ENCODE data around the gene BCL11B.

BCL11B gene

DNA sequence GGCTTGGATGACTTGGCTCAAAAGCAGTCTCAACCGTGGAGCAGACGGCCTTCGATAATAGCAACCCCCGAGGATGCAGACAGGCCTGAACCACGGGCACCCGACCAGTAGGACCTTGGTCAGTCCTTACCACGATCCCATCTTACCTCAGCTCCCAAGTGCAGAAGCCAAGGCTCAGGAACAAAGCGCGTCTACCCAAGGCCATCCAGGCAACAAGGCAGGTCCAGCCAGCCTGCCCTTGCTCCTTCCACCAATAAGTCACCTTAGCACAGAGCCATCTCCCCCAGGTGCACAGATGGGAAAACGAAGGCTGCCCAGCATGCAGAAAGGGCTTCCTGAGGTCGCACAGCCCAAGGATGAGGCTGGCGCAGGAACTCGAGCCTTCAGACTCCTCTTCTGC is 77.3 kb downstream of the BCL11B start:
- Histone ChIP-seq H3K36me3 (no peaks in the 10 kb centered on the region), H3K4me1 (ENCODE audit: control insufficient read depth in 1 of 2, insufficient read depth in 1 of 2, low read depth in 1 of 2, low read length in 1 of 2) (no peaks in the 10 kb centered on the region), H3K4me3 (ENCODE audit: low read depth in 1 of 2, low read length in 1 of 2) (no peak overlapping the region), H3K27ac (no peak overlapping the region), H3K9me3 (no peaks in the 10 kb centered on the region), H3K27me3 (peaks cover 50% of the 10 kb centered on the region)
- TF ChIP-seq CTCF (IDR thresholded peaks at IDR 0.05): no peak

DNA sequence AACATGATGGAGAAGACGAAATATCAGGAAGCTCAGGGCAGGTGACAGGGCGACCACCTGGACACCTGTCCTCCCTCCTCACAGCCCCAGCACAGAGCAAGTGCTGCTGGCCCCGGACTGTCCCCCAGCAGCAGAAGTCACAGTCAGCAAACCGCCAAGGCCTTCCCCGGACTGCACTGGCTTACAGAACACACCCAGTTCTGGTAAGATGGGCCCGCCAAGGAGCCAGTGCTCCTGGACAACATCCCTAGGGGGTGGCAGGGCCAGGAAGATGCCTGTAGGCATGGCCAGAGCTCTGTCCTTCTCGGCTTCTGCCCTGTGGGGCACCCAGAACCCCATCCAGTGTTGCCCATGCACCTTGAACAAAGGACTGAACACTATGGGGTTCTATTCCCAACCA is 77.9 kb downstream of the BCL11B start:
- H3K36me3 ChIP-seq: no peaks in the 10 kb centered on the region
- no peak for TF ChIP-seq CTCF (IDR thresholded peaks at IDR 0.05)
- H3K4me3 ChIP-seq (ENCODE audit: low read depth in 1 of 2, low read length in 1 of 2): no peak overlapping the region
- H3K4me1 ChIP-seq (ENCODE audit: control insufficient read depth in 1 of 2, insufficient read depth in 1 of 2, low read depth in 1 of 2, low read length in 1 of 2): no peaks in the 10 kb centered on the region
- peaks cover 54% of the 10 kb centered on the region for H3K27me3 ChIP-seq
- H3K9me3 ChIP-seq: no peaks in the 10 kb centered on the region
- no peak overlapping the region for H3K27ac ChIP-seq

DNA sequence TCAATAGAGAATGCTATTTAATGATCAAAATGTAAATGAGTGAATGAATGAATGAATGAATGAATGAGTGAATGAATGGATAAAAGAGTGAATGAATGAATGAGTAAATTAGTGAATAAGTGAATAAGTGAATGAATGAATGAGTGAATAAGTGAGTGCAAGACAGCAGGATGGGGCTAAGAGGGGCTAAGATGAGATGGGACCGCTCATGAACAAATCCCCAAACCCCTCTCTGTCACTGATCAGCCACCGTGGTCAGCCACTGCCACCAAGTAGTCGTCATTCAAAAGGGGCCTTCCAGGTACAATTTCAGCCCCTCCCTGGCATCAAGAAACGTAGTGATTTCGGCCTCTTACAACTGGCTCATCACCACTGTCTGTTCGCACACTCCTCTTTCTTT is 79.2 kb downstream of the BCL11B start:
- Histone ChIP-seq H3K9me3 (no peaks in the 10 kb centered on the region), H3K4me1 (ENCODE audit: control insufficient read depth in 1 of 2, insufficient read depth in 1 of 2, low read depth in 1 of 2, low read length in 1 of 2) (no peaks in the 10 kb centered on the region), H3K27me3 (peaks cover 51% of the 10 kb centered on the region), H3K36me3 (no peaks in the 10 kb centered on the region), H3K4me3 (ENCODE audit: low read depth in 1 of 2, low read length in 1 of 2) (no peak overlapping the region), H3K27ac (no peak overlapping the region)
- TF ChIP-seq CTCF (IDR thresholded peaks at IDR 0.05): no peak

DNA sequence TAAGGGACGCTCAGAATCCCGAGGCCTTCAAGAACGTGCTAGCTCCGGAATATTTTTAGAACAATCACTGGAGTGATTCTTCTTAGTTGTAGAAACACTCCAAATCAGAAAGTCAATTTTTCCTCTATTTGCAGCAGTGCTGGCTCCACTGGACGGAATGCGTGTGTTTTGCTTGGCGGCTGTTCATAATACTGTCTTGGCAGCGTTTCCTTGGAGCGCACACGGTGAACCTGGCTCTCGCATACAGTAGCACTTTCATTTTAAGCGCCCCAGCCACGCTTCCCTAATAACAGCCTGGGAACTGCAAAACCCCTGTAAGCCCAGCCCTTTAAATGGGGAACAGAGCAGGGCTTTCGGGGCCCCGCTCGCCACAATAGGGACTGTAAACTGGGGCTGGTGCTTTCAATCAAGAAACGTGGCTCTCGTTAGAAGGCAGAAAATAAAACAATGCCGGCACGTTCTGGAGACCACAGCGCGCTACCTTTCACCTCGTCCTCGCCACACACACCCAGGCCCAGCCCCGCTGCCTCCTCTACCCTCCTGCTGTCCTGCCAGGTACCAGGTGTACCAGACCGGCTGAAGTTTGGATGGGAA is 79.9 kb downstream of the BCL11B start:
- peaks cover 46% of the 10 kb centered on the region for H3K27me3 ChIP-seq
- H3K27ac ChIP-seq: no peak overlapping the region
- H3K36me3 ChIP-seq: no peaks in the 10 kb centered on the region
- H3K4me3 ChIP-seq (ENCODE audit: low read depth in 1 of 2, low read length in 1 of 2): no peak overlapping the region
- H3K4me1 ChIP-seq (ENCODE audit: control insufficient read depth in 1 of 2, insufficient read depth in 1 of 2, low read depth in 1 of 2, low read length in 1 of 2): no peaks in the 10 kb centered on the region
- H3K9me3 ChIP-seq: no peaks in the 10 kb centered on the region
- no peak for TF ChIP-seq CTCF (IDR thresholded peaks at IDR 0.05)

DNA sequence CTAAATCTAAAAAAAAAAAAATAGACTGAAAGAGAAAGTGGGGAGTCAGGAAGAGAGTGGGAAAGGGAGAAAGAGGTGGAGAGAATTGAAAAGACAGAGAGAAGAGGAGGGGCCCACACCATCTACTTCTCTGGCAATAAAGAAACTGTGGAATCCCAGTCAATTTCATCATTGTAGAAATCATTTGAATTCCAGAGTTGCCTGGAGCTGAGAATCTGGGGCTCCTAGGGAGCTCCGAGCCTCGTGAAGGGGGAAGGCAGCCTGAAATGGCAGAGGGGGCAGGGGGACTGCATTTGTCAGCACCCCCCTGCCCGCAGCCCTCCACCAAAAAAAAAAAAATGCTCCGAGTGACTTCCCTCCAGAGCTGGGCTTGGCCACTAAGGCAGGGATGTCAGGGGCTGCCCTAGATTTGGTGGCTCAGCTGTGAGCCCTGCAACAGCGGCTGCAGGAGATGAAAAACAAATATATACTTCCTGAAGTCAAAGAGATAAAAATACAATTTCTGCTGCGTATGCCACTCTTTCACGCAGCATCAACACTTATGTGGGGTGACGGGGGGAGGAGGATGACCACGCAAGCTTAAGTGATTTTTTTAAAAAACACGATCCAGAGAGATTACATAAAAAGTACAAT is 80.5 kb downstream of the BCL11B start:
- Histone ChIP-seq H3K27ac (no peak overlapping the region), H3K9me3 (no peaks in the 10 kb centered on the region), H3K4me1 (ENCODE audit: control insufficient read depth in 1 of 2, insufficient read depth in 1 of 2, low read depth in 1 of 2, low read length in 1 of 2) (no peaks in the 10 kb centered on the region), H3K36me3 (no peaks in the 10 kb centered on the region), H3K27me3 (peaks cover 44% of the 10 kb centered on the region), H3K4me3 (ENCODE audit: low read depth in 1 of 2, low read length in 1 of 2) (no peak overlapping the region)
- no peak for TF ChIP-seq CTCF (IDR thresholded peaks at IDR 0.05)

All from neutrophil (primary cell).